Suppressor macrophage treated with lipopolysaccharide for 1 hour (primary cell): ENCODE data around the gene PPP1R1C.
A peak's percentile ranks its signal among the peaks of the same experiment; 100 is the strongest.

Experiments
- DNase-seq, 3 donors: peaks; one replicate each; pipeline ENCODE4 v3.0.0-alpha.2; 2020 to 2022

The PPP1R1C gene

DNA sequence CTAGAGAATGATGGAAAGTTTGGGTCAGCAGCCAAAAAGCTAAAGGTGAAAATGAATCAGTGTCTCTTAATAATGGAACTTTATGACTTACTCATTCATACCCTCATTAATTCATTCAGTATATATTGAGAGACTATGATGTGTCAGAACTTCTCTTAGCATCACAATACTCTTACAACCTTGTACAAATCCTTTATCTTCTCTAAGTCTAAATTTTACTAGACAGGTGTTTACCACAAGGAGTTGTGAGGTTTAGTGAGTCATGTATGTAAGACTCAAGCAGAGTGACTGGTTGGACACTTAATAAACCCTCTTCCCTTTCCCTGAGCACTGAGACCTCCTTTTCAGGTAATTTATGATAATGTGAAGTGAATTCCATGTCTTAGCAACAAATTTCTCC, 129.6 kb downstream of the PPP1R1C start:
- DNase-seq, result no peak

DNA sequence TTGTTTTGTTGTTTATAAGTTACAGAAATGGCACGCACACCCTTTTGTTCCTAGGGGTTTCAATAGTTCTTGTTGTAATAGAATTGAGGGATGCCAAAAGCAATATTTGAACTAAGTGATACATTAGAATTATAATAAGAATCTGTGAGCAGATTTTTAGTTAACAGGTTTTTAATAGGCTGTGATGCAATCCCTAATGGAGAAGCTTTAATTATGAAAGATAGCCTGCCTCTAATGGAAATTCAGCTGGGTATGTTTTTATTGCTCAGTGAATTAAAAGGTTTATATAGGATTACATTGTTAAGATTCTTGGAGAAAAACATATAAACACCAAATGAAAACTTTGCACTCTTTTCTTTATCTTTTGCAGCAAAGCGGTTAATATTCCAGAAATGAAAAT, 131.1 kb downstream of the PPP1R1C start:
- no peak for DNase-seq

DNA sequence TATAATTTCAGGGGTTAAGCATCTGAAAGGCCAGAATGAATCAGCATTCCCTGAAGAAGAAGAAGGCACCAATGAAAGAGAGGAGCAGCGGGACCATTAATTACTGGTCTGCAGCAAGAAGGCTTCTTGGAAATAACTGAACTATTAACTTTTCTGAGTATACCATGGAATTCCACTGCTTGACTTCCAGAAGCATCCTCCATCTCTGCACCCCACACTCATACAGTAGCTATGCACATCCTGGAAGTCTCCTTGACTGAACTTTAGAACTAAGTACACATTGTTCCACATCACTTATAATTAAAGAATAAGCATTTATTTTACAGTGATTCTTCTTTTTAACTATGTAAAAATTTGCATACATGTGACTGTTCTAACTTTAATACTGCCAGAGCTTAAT, 131.5 kb downstream of the PPP1R1C start:
- DNase-seq, result no peak

DNA sequence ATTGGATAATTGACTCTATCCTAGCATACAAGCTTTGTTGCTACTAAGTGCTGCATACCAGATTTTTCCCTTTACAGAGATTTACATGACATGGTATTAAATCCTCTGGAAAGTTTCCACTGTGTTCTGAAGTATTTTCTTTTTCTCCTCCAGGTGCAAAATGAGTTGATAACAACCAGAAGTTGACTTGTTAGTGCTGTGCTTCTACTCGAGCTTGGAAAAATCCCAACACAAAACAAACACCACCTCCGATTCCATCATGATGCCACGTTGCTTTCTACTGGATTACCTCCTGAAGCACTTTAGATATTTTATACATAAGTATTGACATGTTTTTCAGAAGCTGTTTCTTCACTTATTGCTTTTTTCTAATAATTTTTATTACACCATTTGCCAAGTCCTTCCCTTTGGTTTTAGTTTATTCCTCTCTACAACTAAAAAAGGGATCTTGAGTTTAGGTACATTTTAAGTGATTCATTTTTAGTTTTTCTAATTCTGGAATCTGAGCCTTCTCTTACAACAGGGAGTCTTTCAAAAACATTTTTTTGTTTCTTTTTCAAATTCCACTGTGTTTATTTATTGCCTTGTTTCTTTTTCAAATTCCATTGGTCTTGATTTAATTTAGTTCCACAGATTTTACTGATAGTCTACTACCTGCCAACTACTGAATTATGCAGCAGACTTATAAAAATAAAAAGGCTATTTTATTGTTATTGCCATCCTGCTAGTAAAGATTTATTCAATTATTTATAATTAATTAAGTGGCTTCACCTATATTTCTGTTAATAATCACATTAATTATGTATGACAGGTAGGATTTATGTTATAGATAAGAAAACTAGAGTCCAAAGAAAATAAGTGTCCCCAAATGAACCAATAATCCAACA, 143.4 kb downstream of the PPP1R1C start:
- no peak for DNase-seq

DNA sequence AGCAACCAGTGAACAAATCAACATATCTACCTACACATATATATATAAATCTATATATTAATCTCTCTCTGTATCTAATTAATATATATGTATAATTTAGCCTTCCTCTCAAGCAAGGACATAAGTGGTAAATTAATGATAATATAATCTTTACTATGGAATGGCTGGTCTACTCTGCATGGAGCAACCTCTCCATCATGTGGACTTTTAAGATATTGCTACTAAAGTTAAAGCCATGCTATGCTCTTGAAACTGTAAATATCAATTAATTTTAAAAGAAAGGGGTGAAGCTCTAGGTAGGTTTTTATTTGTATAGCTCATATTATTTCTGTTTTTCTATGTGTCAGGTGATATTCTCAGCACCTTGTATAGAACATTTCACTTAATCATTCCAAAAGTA, 147.0 kb downstream of the PPP1R1C start:
- no peak for DNase-seq

DNA sequence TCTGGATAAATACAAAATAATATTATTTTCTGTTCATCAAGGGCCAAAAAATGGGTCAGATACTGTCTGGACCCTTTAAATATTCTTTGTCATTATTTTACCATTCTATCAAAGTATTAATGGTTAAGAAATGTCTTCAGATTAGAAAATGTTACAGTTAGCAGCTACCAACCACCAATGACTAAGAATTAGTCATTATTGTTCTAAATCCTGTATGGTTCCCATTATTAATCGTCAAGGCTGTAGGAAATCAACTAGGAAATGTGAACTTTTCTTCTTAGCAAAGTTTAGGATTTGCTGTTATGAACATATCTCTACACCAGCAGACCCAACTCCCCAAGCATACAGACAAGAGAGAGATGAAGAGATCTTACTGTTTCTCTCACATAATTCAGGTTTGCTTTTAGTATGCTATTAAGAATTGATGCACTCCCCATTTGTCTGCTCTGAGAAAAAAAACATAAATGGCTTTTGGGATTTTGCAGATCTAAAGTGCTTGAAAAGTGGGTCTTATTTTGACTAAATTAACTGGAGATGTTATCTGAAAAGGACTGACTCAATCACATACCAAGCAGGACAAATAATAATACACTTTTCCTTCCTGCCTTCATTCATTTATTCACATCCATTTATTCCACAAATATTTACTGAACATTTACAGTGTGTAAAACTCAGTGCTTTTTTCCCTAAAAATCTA, 147.7 kb downstream of the PPP1R1C start:
- peak in 1 of 3 donors; percentile 5 for DNase-seq

DNA sequence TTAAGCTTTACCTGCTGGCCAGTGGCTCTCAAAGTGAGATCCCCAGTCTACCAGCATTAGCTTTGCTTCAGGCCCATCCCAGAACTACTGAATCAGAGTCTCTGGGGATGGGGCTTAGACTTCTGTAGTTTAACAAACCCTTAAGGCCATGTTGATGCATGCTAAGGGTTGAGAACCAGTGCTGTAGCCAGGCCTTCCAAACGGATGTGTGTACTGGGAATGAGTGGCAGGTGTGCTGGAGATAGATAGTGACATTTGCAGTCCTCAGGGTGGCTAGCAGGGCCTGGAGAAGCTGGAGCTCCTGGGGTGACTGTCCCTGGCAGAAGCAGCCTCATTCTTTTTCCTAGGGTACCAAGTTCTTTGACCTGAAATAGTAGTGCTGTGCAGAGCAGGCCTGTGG, 148.5 kb downstream of the PPP1R1C start:
- DNase-seq, result no peak

DNA sequence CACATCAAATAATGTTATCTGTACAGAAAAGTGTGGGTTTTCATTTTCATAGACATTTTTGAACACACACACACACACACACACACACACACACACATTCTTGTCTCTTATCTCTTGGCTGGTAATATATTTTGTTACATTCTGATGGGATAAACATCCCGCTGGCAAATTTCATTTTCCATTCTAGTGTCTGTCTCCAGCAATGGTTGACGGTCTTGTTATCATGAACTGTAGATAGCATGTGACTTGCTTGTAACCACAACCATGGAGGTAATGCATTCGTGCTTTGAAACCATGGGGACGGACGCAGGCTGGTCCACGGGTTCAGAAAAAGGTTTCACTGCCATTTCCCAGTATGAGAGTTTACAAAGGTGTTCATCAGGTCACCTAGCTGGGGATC, 156.4 kb downstream of the PPP1R1C start:
- no peak for DNase-seq

DNA sequence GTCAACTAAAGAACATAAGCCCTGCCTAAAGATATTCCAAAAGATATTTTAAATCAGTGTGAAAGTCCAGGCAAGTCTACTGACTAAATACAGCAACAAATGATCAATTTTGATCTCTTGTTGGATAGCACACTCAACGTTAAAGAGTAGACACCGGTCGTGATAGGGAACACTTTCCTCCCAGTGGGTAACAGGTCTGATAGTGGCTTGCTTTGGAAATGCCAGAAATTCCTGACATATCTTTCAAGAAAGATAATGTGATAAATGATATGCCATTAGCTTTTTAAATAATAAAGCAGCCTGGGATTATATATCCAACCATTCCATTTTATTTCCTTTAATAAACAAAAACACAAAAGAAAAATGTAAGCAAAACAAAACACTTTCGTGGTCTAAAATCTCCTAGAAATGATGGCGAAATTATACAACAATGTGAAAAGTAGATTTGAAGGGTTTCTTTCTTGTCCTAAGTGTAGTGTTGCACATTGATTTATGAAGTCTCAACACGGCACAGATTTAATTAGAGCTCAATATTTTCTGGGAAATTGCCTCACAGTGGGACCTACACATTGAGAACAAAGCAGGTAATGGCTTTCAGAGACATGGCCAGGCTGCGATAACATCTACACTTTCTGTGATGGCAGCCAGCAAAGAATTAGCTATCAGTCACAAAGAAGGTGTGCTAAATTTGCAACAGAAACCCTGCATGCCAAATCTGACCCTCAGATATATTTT, 158.6 kb downstream of the PPP1R1C start:
- no peak for DNase-seq

DNA sequence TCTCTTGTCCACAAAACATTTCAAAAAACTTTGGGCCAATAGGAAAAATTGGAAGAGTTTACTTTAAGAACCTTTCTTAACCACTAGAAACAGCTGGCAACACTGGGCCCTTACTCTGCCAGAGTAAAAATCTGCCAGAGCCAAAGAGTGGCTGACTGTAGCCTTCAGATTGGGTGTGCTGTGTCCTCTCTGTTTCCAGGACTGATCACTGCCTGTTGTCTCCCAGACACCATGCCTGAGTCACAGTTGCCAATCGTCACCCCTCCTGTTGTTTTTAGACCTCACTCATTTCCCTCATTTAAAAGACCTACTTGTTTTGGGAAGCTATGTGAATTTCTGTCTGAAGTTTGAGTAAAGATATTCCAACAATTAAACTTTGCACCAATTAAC, 159.1 kb downstream of the PPP1R1C start:
- no peak for DNase-seq

DNA sequence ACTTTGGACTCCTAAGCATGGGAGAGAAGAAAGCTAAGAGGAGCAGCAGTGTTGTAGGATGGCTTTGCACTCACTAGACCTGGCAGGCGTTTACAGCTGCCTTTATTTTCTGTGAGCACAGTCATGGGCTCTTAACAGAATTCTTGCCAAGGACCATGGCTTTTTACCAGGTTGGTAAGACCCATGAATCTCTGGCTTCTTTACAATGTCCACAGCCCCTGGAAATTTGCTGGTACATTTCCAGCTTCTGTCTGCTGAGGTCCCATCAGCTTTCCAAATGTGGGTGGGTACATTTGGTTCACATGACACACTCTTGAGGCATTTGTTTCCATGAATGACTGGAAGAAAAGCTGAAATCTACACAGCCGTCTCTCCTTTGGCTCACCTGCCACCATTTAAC, 162.7 kb downstream of the PPP1R1C start:
- no peak for DNase-seq

DNA sequence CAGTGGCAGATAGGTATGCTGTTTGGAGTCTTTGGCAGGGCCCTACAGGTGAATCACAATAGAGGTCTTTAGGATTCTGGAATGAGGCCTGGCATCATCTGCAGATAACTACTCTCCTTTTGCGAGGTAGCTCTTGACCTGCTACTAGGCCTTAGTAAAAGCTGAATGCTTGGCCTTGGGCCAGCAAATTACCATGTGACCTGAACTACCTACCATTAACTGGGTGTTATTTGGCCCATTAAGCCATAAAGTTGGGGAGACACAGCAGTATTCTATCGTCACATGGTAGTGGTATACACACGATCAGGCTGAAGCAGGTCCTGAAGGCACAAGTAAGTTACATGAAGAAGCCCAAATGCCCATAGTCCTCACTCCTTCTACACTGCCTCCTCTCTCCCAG, 178.2 kb downstream of the PPP1R1C start:
- DNase-seq, result no peak

DNA sequence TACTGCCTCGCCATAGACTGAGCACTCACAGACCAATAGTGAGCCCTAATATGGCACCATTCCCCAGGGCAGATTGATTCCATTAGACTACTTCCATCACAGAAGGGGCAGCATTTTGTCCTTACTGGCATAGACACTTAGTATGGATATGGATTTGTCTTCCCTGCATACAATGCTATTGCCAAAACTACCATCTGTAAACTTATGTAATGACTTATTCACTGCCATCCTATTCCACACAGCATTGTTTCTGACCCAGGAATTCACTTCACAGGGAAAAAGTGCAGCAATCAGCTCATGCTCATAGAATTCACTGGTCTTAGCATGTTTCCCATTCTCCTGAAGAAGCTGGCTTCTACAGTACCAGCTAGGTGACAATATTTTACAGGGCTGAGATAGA, 179.0 kb downstream of the PPP1R1C start:
- no peak for DNase-seq

DNA sequence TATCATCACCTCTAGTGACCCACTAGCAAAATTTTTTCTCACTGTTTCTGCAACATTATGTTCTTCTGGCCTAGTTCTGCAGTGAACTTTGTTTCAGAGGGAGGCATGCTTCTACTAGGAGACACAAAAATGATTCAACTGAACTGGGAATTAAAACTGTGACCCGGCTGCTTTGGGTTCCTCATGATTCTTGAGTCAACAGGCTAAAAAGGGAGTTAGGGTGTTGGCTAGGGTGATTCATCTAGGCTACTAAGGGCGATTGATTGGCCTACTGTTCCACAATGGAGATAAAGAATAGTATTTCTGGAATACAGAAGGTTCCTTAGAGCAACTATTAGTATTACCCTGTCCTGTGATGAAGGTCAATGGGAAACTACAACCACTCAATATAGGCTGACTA, 179.5 kb downstream of the PPP1R1C start:
- DNase-seq, result peak in 1 of 3 donors; percentile 1

DNA sequence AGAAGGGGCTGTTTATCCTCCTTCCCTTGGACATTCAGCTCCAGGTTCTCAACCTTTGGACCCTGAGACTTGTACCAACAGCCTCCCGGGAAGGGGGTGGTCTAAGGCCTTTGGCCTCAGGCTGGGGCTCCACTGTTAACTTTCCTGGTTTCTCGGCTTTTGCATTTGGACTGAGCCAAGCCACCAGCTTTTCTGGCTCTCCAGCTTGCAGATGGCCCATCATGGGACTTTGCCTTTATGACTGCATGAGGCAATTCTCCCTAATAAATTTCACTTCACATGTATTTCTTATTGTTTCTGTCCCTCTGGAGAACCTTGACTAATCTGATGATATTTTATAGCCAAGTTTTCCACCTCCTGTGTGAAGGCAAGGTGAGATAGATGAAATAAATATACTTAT, 180.8 kb downstream of the PPP1R1C start:
- DNase-seq, result no peak

DNA sequence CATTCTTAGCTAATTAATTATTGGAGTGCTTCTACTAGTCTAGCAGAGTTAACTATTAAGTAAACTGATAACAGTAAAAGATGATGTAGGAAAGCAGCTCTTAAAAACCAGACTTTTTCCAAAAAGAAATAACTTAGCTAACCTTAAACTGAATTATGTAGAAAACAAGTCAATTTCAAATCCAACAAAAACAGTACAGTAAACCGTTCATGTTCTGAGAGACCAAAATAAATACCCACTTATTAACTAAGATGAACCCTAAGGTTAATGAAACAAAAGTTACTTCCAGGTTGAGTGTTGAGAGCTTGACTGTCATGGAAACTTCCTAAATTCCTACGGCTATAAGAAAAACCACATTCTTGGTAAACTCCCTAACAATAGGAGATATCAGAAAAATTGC, 181.2 kb downstream of the PPP1R1C start:
- DNase-seq, result no peak
